WTC11 (cell line): ENCODE measurements around the gene DTX1.

Source experiments
- CREB1 ChIP-seq: sonication (generic); formaldehyde crosslinking; IDR thresholded peaks from 2 replicates; pipeline ENCODE4 v1.8.0; 2023; ENCODE audit warnings: mild to moderate bottlenecking, missing genetic modification reagents
- IRF2 ChIP-seq: sonication (generic); formaldehyde crosslinking; IDR thresholded peaks from 2 replicates; pipeline ENCODE4 v1.8.0; 2022; ENCODE audit warnings: low read depth, missing genetic modification reagents, borderline replicate concordance
- ZBTB43 ChIP-seq: sonication (generic); formaldehyde crosslinking; IDR thresholded peaks from 2 replicates; pipeline ENCODE4 v1.8.1; 2023; ENCODE audit warnings: mild to moderate bottlenecking, missing genetic modification reagents
- TF ChIP-seq, protein P1 (sequence below): sonication (generic); formaldehyde crosslinking; IDR thresholded peaks from 2 replicates; pipeline ENCODE4 v1.8.1; 2022; ENCODE audit warnings: low read depth, mild to moderate bottlenecking, moderate library complexity, missing genetic modification reagents, borderline replicate concordance
- TF ChIP-seq, protein P2 (sequence below): fragments of 200-600 bp; IDR thresholded peaks from 2 replicates; pipeline ENCODE4 v1.8.0; 2022; ENCODE audit warnings: antibody characterized with exemption
- TF ChIP-seq, protein P3 (sequence below): sonication (generic); formaldehyde crosslinking; IDR thresholded peaks from 2 replicates; pipeline ENCODE4 v1.8.1; 2022; ENCODE audit warnings: mild to moderate bottlenecking, missing genetic modification reagents, moderate library complexity, borderline replicate concordance
- TF ChIP-seq, protein P4 (sequence below): sonication (generic); formaldehyde crosslinking; IDR thresholded peaks from 2 replicates; pipeline ENCODE4 v1.8.1; 2023; ENCODE audit warnings: mild to moderate bottlenecking, moderate library complexity, missing genetic modification reagents

GRCh38 chr12:113143959-113144358 lies 87.4 kb downstream of the DTX1 start:
- TF ChIP-seq CREB1 (CRISPR knock-in tag), result no peak
- TF ChIP-seq IRF2, result no peak
- TF ChIP-seq, protein P1, sequence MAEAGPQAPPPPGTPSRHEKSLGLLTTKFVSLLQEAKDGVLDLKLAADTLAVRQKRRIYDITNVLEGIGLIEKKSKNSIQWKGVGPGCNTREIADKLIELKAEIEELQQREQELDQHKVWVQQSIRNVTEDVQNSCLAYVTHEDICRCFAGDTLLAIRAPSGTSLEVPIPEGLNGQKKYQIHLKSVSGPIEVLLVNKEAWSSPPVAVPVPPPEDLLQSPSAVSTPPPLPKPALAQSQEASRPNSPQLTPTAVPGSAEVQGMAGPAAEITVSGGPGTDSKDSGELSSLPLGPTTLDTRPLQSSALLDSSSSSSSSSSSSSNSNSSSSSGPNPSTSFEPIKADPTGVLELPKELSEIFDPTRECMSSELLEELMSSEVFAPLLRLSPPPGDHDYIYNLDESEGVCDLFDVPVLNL (CRISPR knock-in tag), result no peak
- TF ChIP-seq, protein P2, sequence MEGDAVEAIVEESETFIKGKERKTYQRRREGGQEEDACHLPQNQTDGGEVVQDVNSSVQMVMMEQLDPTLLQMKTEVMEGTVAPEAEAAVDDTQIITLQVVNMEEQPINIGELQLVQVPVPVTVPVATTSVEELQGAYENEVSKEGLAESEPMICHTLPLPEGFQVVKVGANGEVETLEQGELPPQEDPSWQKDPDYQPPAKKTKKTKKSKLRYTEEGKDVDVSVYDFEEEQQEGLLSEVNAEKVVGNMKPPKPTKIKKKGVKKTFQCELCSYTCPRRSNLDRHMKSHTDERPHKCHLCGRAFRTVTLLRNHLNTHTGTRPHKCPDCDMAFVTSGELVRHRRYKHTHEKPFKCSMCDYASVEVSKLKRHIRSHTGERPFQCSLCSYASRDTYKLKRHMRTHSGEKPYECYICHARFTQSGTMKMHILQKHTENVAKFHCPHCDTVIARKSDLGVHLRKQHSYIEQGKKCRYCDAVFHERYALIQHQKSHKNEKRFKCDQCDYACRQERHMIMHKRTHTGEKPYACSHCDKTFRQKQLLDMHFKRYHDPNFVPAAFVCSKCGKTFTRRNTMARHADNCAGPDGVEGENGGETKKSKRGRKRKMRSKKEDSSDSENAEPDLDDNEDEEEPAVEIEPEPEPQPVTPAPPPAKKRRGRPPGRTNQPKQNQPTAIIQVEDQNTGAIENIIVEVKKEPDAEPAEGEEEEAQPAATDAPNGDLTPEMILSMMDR, result no peak
- TF ChIP-seq ZBTB43 (CRISPR knock-in tag), result no peak
- TF ChIP-seq, protein P3, sequence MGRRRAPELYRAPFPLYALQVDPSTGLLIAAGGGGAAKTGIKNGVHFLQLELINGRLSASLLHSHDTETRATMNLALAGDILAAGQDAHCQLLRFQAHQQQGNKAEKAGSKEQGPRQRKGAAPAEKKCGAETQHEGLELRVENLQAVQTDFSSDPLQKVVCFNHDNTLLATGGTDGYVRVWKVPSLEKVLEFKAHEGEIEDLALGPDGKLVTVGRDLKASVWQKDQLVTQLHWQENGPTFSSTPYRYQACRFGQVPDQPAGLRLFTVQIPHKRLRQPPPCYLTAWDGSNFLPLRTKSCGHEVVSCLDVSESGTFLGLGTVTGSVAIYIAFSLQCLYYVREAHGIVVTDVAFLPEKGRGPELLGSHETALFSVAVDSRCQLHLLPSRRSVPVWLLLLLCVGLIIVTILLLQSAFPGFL (CRISPR knock-in tag), result no peak
- TF ChIP-seq, protein P4, sequence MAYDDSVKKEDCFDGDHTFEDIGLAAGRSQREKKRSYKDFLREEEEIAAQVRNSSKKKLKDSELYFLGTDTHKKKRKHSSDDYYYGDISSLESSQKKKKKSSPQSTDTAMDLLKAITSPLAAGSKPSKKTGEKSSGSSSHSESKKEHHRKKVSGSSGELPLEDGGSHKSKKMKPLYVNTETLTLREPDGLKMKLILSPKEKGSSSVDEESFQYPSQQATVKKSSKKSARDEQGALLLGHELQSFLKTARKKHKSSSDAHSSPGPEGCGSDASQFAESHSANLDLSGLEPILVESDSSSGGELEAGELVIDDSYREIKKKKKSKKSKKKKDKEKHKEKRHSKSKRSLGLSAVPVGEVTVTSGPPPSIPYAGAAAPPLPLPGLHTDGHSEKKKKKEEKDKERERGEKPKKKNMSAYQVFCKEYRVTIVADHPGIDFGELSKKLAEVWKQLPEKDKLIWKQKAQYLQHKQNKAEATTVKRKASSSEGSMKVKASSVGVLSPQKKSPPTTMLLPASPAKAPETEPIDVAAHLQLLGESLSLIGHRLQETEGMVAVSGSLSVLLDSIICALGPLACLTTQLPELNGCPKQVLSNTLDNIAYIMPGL, result no peak
